WERI-Rb-1 (cell line): ENCODE data around the gene ANKS1A.

Source experiments
- DNase-seq: peaks from one replicate; pipeline ENCODE4 v3.0.0-alpha.2; 2020
- H3K27ac ChIP-seq: fragments of 250-450 bp; sonication (Bioruptor Pico); 2 replicates; pipeline ENCODE4 v1.5.1; 2020; ENCODE audit warnings: mild to moderate bottlenecking, moderate library complexity
- H3K27me3 ChIP-seq: fragments of 250-450 bp; sonication (Bioruptor Pico); 2 replicates; pipeline ENCODE4 v1.5.1; 2021; ENCODE audit warnings: mild to moderate bottlenecking, low read depth, moderate library complexity; ENCODE audit not compliant: insufficient read depth, severe bottlenecking
- H3K36me3 ChIP-seq: fragments of 250-450 bp; sonication (Bioruptor Pico); 2 replicates; pipeline ENCODE4 v1.5.1; 2020; ENCODE audit warnings: mild to moderate bottlenecking, moderate library complexity
- H3K4me3 ChIP-seq: 2 replicates; pipeline ENCODE4 v1.5.1; 2011; ENCODE audit warnings: low read depth, mild to moderate bottlenecking, control low read depth, low read length
- H3K9me3 ChIP-seq: fragments of 250-450 bp; sonication (Bioruptor Pico); 2 replicates; pipeline ENCODE4 v1.5.1; 2021; ENCODE audit warnings: mild to moderate bottlenecking, moderate library complexity; ENCODE audit not compliant: severe bottlenecking
- CTCF ChIP-seq: IDR thresholded peaks from 2 replicates; pipeline ENCODE4 v1.5.1; 2011; ENCODE audit warnings: low read depth, mild to moderate bottlenecking, control low read depth, inconsistent platforms, low read length

Gene ANKS1A

GRCh38 chr6:35025232-35026188, 136.5 kb downstream of the ANKS1A start:
- DNase-seq = no peak

GRCh38 chr6:35026434-35027222, 137.6 kb downstream of the ANKS1A start:
- TF ChIP-seq CTCF = no peak

More at GRCh38 chr6:35025232-35026188, 136.5 kb downstream of the ANKS1A start:
- H3K27me3 ChIP-seq = no peaks in the 10 kb centered on the region
- H3K9me3 ChIP-seq = no peaks in the 10 kb centered on the region
- no peak overlapping the region for H3K4me3 ChIP-seq
- peaks cover 5% of the 10 kb centered on the region for H3K36me3 ChIP-seq
- 0 out of 2 replicates have a peak, but pooled peaks have one; percentile 11 for TF ChIP-seq CTCF
- H3K27ac ChIP-seq = no peak overlapping the region

GRCh38 chr6:35027807-35028206, 138.8 kb downstream of the ANKS1A start:
- Histone ChIP-seq H3K36me3 (peaks cover 5% of the 10 kb centered on the region), H3K9me3 (no peaks in the 10 kb centered on the region), H3K27ac (no peak overlapping the region), H3K27me3 (no peaks in the 10 kb centered on the region), H3K4me3 (no peak overlapping the region)
- no peak for DNase-seq
- TF ChIP-seq CTCF = no peak

More at GRCh38 chr6:35026434-35027222, 137.6 kb downstream of the ANKS1A start:
- no peak overlapping the region for H3K27ac ChIP-seq
- H3K27me3 ChIP-seq = no peaks in the 10 kb centered on the region
- no peak overlapping the region for H3K4me3 ChIP-seq
- no peak for DNase-seq
- H3K9me3 ChIP-seq = no peaks in the 10 kb centered on the region
- peaks cover 5% of the 10 kb centered on the region for H3K36me3 ChIP-seq

- no peak for TF ChIP-seq CTCF
- H3K27me3 ChIP-seq = no peaks in the 10 kb centered on the region
- H3K27ac ChIP-seq = no peak overlapping the region
- no peaks in the 10 kb centered on the region for H3K9me3 ChIP-seq
- H3K4me3 ChIP-seq = no peak overlapping the region
- H3K36me3 ChIP-seq = peaks cover 5% of the 10 kb centered on the region
- no peak for DNase-seq
Observed at GRCh38 chr6:35028781-35029769, 140.0 kb downstream of the ANKS1A start.

- Histone ChIP-seq H3K27ac (no peak overlapping the region), H3K27me3 (no peaks in the 10 kb centered on the region), H3K4me3 (no peak overlapping the region), H3K36me3 (peaks cover 5% of the 10 kb centered on the region), H3K9me3 (no peaks in the 10 kb centered on the region)
- no peak for TF ChIP-seq CTCF
- no peak for DNase-seq
Observed at GRCh38 chr6:35030099-35030498, 141.0 kb downstream of the ANKS1A start.
